Esophagus (tissue), 2 donors: ENCODE results near the gene IL10RB. TPM values are rescaled to one million over a fixed set of nuclear protein-coding genes. Genes with fewer than 3 reads are reported as not detected.

Source experiments
- H3K27ac ChIP-seq, 2 donors: one replicate each; pipeline ENCODE4 v1.5.1; 2013; ENCODE audit warnings: low read depth in 2 of 2, mild to moderate bottlenecking in 2 of 2, inconsistent platforms in 1 of 2, low read length in 1 of 2, moderate library complexity in 1 of 2
- H3K27me3 ChIP-seq, 2 donors: one replicate each; pipeline ENCODE4 v1.6.1; 2013; ENCODE audit warnings: low read length in 2 of 2, control low read depth in 1 of 2, mild to moderate bottlenecking in 1 of 2; ENCODE audit not compliant: insufficient read depth in 2 of 2, control insufficient read depth in 1 of 2
- H3K36me3 ChIP-seq, 2 donors: one replicate each; pipeline ENCODE4 v1.6.1; 2013; ENCODE audit warnings: low read length in 1 of 2; ENCODE audit not compliant: control insufficient read depth in 2 of 2, insufficient read depth in 2 of 2
- H3K4me1 ChIP-seq, 2 donors: one replicate each; pipeline ENCODE4 v1.6.1; 2013; ENCODE audit warnings: low read length in 1 of 2; ENCODE audit not compliant: control insufficient read depth in 2 of 2, insufficient read depth in 2 of 2
- H3K4me3 ChIP-seq, 2 donors: one replicate each; pipeline ENCODE4 v1.5.1; 2013; ENCODE audit warnings: low read length in 2 of 2, mild to moderate bottlenecking in 2 of 2, low read depth in 1 of 2, moderate library complexity in 1 of 2
- H3K9me3 ChIP-seq, 2 donors: one replicate each; pipeline ENCODE4 v1.6.1; 2013; ENCODE audit warnings: mild to moderate bottlenecking in 2 of 2, low read depth in 1 of 2, low read length in 1 of 2, moderate library complexity in 1 of 2; ENCODE audit not compliant: control insufficient read depth in 2 of 2, insufficient read depth in 1 of 2
- whole genome bisulfite sequencing, 2 donors: extraction: QIAGEN DNeasy Blood & Tissue Kit; methylation state at CpG; one replicate each; pipeline ENCODE4 v1.1.7; 2013; 5-methylcytosine and 5-hydroxymethylcytosine counted together
- polyA plus RNA-seq, 2 donors: library from polyadenylated mRNA; stranded (reverse); fragments of 200-250 nt; gene quantifications; one replicate each; pipeline ENCODE4 v1.2.3, GENCODE V29; 2013
- donor health status: healthy with polysubstance abuse.
- donor health status: Bipolar disorder and iron deficiency.

The IL10RB gene
- polyA plus RNA-seq, 2 donors = 22.9 to 23.9 TPM

- no peak overlapping the region for H3K4me3 ChIP-seq
- H3K27me3 ChIP-seq = no peaks in the 10 kb centered on the region
- peaks cover 1 to 3% of the 10 kb centered on the region in 2 donors for H3K4me1 ChIP-seq
- 79 to 80% methylated on average over 5 of the region's 5 CpGs for WGBS, 2 donors
- peaks cover 0 to 30% of the 10 kb centered on the region in 2 donors for H3K36me3 ChIP-seq
- no peaks in the 10 kb centered on the region for H3K9me3 ChIP-seq
- no peak overlapping the region for H3K27ac ChIP-seq
Observed at GRCh38 chr21:33292724-33293123, 26.6 kb downstream of the IL10RB start.

GRCh38 chr21:33293136-33293535, 27.0 kb downstream of the IL10RB start:
- WGBS, 2 donors = 89 to 95% methylated on average over 7 of the region's 7 CpGs
- Histone ChIP-seq H3K9me3 (no peaks in the 10 kb centered on the region), H3K27me3 (no peaks in the 10 kb centered on the region), H3K4me3 (no peak overlapping the region), H3K36me3 (peaks cover 0 to 27% of the 10 kb centered on the region in 2 donors), H3K27ac (no peak overlapping the region), H3K4me1 (peaks cover 1 to 3% of the 10 kb centered on the region in 2 donors)

- peaks cover 0 to 27% of the 10 kb centered on the region in 2 donors for H3K36me3 ChIP-seq
- H3K4me1 ChIP-seq = peaks cover 2 to 3% of the 10 kb centered on the region in 2 donors
- no peak overlapping the region for H3K4me3 ChIP-seq
- H3K27ac ChIP-seq = no peak overlapping the region
- 45 to 62% methylated on average over 7 of the region's 7 CpGs for WGBS, 2 donors
- no peaks in the 10 kb centered on the region for H3K27me3 ChIP-seq
- H3K9me3 ChIP-seq = no peaks in the 10 kb centered on the region
Observed at GRCh38 chr21:33293811-33294216, 27.6 kb downstream of the IL10RB start.

GRCh38 chr21:33296156-33296555, 30.0 kb downstream of the IL10RB start:
- Histone ChIP-seq H3K27me3 (no peaks in the 10 kb centered on the region), H3K4me3 (no peak overlapping the region), H3K9me3 (no peaks in the 10 kb centered on the region), H3K27ac (no peak overlapping the region), H3K36me3 (peaks cover 0 to 17% of the 10 kb centered on the region in 2 donors), H3K4me1 (peaks cover 0 to 2% of the 10 kb centered on the region in 2 donors)
- WGBS, 2 donors = 93 to 94% methylated on average over 6 of the region's 6 CpGs

GRCh38 chr21:33299181-33299752, 33.1 kb downstream of the IL10RB start:
- H3K27me3 ChIP-seq = no peaks in the 10 kb centered on the region
- H3K9me3 ChIP-seq = no peaks in the 10 kb centered on the region
- H3K4me1 ChIP-seq = peaks cover 0 to 10% of the 10 kb centered on the region in 2 donors
- no peak overlapping the region for H3K27ac ChIP-seq
- H3K36me3 ChIP-seq = no peaks in the 10 kb centered on the region
- WGBS, 2 donors = 47 to 56% methylated on average over 5 of the region's 5 CpGs
- no peak overlapping the region for H3K4me3 ChIP-seq

GRCh38 chr21:33300701-33301631, 34.8 kb downstream of the IL10RB start:
- Histone ChIP-seq H3K27me3 (no peaks in the 10 kb centered on the region), H3K4me3 (no peak overlapping the region), H3K9me3 (no peaks in the 10 kb centered on the region), H3K36me3 (no peaks in the 10 kb centered on the region), H3K27ac (peak overlapping the region; percentile 43), H3K4me1 (peaks cover 0 to 10% of the 10 kb centered on the region in 2 donors)
- 60 to 62% methylated on average over 10 of the region's 10 CpGs for WGBS, 2 donors

- no peaks in the 10 kb centered on the region for H3K9me3 ChIP-seq
- H3K36me3 ChIP-seq = no peaks in the 10 kb centered on the region
- WGBS, 2 donors = 79 to 88% methylated on average over 2 of the region's 2 CpGs
- H3K4me3 ChIP-seq = no peak overlapping the region
- no peaks in the 10 kb centered on the region for H3K27me3 ChIP-seq
- H3K4me1 ChIP-seq = peaks cover 0 to 10% of the 10 kb centered on the region in 2 donors
- peak overlapping the region in 1 of 2 donors; percentile 43 for H3K27ac ChIP-seq
Observed at GRCh38 chr21:33301632-33302002, 35.5 kb downstream of the IL10RB start.

- 75 to 76% methylated on average over 7 of the region's 7 CpGs for WGBS, 2 donors
- H3K4me1 ChIP-seq = peaks cover 0 to 10% of the 10 kb centered on the region in 2 donors
- no peak overlapping the region for H3K27ac ChIP-seq
Observed at GRCh38 chr21:33302055-33302454, 35.9 kb downstream of the IL10RB start.

GRCh38 chr21:33302796-33303195, 36.6 kb downstream of the IL10RB start:
- Histone ChIP-seq H3K27me3 (no peaks in the 10 kb centered on the region), H3K9me3 (no peaks in the 10 kb centered on the region), H3K36me3 (no peaks in the 10 kb centered on the region), H3K27ac (no peak overlapping the region), H3K4me3 (no peak overlapping the region), H3K4me1 (peaks cover 0 to 10% of the 10 kb centered on the region in 2 donors)
- WGBS, 2 donors = 87 to 94% methylated on average over 7 of the region's 7 CpGs

More at GRCh38 chr21:33302055-33302454, 35.9 kb downstream of the IL10RB start:
- Histone ChIP-seq H3K9me3 (no peaks in the 10 kb centered on the region), H3K27me3 (no peaks in the 10 kb centered on the region), H3K4me3 (no peak overlapping the region), H3K36me3 (no peaks in the 10 kb centered on the region)
